GM12872 (cell line): ENCODE data around the gene NHSL2.

Source experiments
- TF ChIP-seq, protein P1 (sequence below): IDR thresholded peaks from 3 replicates; pipeline ENCODE4 v1.5.1; 2011; ENCODE audit warnings: low read depth, mild to moderate bottlenecking, low read length, moderate library complexity; ENCODE audit not compliant: insufficient read depth

The NHSL2 gene

GRCh38 chrX:72006461-72006860, 95.8 kb downstream of the NHSL2 start:
- TF ChIP-seq, protein P1, sequence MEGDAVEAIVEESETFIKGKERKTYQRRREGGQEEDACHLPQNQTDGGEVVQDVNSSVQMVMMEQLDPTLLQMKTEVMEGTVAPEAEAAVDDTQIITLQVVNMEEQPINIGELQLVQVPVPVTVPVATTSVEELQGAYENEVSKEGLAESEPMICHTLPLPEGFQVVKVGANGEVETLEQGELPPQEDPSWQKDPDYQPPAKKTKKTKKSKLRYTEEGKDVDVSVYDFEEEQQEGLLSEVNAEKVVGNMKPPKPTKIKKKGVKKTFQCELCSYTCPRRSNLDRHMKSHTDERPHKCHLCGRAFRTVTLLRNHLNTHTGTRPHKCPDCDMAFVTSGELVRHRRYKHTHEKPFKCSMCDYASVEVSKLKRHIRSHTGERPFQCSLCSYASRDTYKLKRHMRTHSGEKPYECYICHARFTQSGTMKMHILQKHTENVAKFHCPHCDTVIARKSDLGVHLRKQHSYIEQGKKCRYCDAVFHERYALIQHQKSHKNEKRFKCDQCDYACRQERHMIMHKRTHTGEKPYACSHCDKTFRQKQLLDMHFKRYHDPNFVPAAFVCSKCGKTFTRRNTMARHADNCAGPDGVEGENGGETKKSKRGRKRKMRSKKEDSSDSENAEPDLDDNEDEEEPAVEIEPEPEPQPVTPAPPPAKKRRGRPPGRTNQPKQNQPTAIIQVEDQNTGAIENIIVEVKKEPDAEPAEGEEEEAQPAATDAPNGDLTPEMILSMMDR = no peak

DNA sequence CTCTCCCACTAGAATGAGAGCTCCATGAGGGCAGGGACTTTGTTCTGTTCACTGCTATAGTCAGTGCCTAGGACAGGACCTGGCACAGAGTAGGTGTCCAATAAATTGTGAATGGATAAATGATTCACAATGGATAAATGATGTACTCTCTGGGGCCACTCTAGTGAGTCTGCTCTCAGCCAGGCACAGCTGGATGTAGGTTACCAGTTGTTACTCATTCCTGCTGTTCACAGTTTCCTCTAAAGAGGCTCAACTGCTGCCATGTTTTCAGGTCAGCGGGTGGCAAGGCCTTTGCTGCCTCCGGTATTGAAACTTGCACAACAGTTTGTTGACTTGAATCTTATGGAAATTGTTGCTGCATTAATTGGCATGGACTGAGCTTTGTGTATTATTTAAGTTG, 99.1 kb downstream of the NHSL2 start:
- TF ChIP-seq, protein P1 = no peak

DNA sequence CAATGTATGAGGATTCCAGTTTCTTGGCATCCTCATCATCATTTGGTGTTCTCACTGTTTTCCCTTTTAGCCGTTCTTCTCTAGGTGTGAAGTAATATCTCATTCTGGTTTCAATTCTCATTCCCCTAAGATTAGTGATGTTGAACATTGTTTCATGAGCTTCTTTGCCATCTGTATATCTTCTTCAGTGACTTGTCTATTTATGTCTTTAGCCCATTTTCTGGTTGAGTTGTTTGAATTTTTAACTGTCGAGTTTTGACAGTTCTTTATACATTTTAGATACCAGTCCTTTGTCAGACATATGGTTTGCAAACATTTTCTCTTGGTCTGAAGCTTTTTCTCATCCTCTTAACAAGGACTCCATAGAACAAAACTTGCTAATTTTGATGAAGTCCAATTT, 101.1 kb downstream of the NHSL2 start:
- TF ChIP-seq, protein P1 = no peak

DNA sequence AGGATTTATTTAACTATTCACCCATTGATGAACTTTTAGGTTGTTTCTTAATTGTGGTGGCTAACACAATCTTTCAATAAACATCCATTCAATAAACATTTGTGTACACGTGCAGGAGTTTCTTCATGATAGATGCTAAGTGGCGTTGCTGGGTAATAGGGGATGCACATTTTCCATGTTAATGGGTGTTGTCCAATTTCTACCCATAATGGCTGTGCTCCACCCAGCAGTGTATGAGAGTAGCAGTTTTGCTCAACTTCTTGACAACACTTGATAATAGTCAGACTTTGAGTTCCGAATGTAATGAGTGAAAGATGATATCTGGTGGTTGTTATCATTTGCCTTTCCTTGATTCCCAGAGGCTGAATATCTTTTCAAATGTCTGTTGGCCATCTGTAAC, 104.7 kb downstream of the NHSL2 start:
- TF ChIP-seq, protein P1 = no peak

- TF ChIP-seq, protein P1 = no peak
These were observed 106.5 kb downstream of the NHSL2 start for GRCh38 chrX:72016881-72017783.

GRCh38 chrX:72018277-72019112, 107.8 kb downstream of the NHSL2 start:
- TF ChIP-seq, protein P1 = peak; percentile 56; the same call in 1 of the 3 replicates

DNA sequence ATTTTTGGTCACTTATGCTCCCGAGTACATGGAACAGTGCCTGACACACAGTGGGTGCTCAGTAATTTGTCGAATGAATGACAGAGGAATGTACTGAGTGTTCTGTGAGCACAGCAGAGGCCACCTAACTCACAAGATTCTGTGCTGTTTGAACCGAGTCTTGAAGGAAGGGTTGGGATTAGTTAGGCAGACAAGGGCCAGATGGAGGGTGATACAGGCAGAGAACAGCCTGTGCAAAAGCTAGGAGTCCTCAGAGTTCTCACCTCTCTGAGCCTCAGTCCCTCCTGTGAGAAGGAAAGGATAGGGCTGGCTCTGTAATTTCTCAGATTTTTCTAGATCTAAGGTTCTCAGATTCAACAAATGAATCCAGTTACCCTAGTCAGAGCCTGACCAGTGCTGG, 108.8 kb downstream of the NHSL2 start:
- TF ChIP-seq, protein P1 = no peak
